CD4-positive, alpha-beta memory T cell (primary cell): ENCODE measurements around the gene ZNF516. TPM values are rescaled to one million over a fixed set of nuclear protein-coding genes. Genes with fewer than 3 reads are reported as not detected.
A peak's percentile ranks its signal among the peaks of the same experiment; 100 is the strongest.

Experiments used
- CTCF ChIA-PET: fragments of 350-600 bp; sonication (Branson Sonifier 250); formaldehyde crosslinking; loops from one replicate; lab custom pipeline; 2021; ENCODE audit warnings: inconsistent platforms; ENCODE audit not compliant: partially characterized antibody; lab: Charles Lee
- POLR2A ChIA-PET: fragments of 350-600 bp; sonication (Branson Sonifier 250); formaldehyde crosslinking; loops from one replicate; lab custom pipeline; 2021; ENCODE audit not compliant: partially characterized antibody; lab: Charles Lee
- DNase-seq, 5 donors: peaks; one replicate each; pipeline versions ENCODE4 v3.0.0 to v3.0.0-alpha.2; 2020 to 2022; ENCODE audit warnings: mixed read lengths in 1 of 5
- H3K27ac ChIP-seq: one replicate; pipeline ENCODE4 v1.7.0; 2013; ENCODE audit warnings: low read depth, low read length
- H3K27me3 ChIP-seq: 2 replicates; pipeline ENCODE4 v1.7.0; 2013; ENCODE audit warnings: mild to moderate bottlenecking, low read length, moderate library complexity; ENCODE audit not compliant: insufficient read depth
- H3K36me3 ChIP-seq: 2 replicates; pipeline ENCODE4 v1.7.0; 2013; ENCODE audit warnings: mild to moderate bottlenecking, low read length, moderate library complexity; ENCODE audit not compliant: insufficient read depth
- H3K4me1 ChIP-seq: 2 replicates; pipeline ENCODE4 v1.7.0; 2013; ENCODE audit warnings: mild to moderate bottlenecking, low read length, moderate library complexity; ENCODE audit not compliant: insufficient read depth
- H3K4me3 ChIP-seq, 2 donors: one replicate each; pipeline ENCODE4 v1.7.0; 2013; ENCODE audit warnings: low read length in 2 of 2, mild to moderate bottlenecking in 1 of 2
- H3K9me3 ChIP-seq, 2 donors: one replicate each; pipeline ENCODE4 v1.7.0; 2013; ENCODE audit warnings: low read length in 2 of 2, control low read depth in 1 of 2; ENCODE audit not compliant: control insufficient read depth in 1 of 2
- H3K27ac Mint-ChIP-seq, 7 donors: one replicate each; pipeline ENCODE4 v1.8.0; 2020 to 2021; ENCODE audit warnings: mixed read lengths in 7 of 7, mild to moderate bottlenecking in 6 of 7, inconsistent platforms in 3 of 7, moderate library complexity in 3 of 7
- H3K27me3 Mint-ChIP-seq, 2 donors: one replicate each; pipeline ENCODE4 v1.8.0; 2020 to 2021; ENCODE audit warnings: mixed read lengths in 2 of 2
- H3K36me3 Mint-ChIP-seq, 2 donors: one replicate each; pipeline ENCODE4 v1.8.0; 2020 to 2021; ENCODE audit warnings: mixed read lengths in 2 of 2, inconsistent platforms in 1 of 2, mild to moderate bottlenecking in 1 of 2
- H3K4me1 Mint-ChIP-seq, 4 donors: one replicate each; pipeline ENCODE4 v1.8.0; 2020 to 2021; ENCODE audit warnings: mixed read lengths in 4 of 4, mild to moderate bottlenecking in 1 of 4
- H3K4me3 Mint-ChIP-seq, 8 donors: one replicate each; pipeline ENCODE4 v1.8.0; 2020 to 2021; ENCODE audit warnings: mixed read lengths in 8 of 8, mild to moderate bottlenecking in 7 of 8, moderate library complexity in 6 of 8, inconsistent platforms in 3 of 8
- H3K9me3 Mint-ChIP-seq, 8 donors: one replicate each; pipeline ENCODE4 v1.8.0; 2020 to 2021; ENCODE audit warnings: mixed read lengths in 8 of 8, mild to moderate bottlenecking in 5 of 8, inconsistent platforms in 3 of 8, moderate library complexity in 1 of 8
- intact Hi-C: fragments of 100-400 bp; cut with micrococcal nuclease; formaldehyde crosslinking; loops from one replicate; pipeline ENCODE4 v1.15.1; 2023
- polyA plus RNA-seq, 2 donors: library from polyadenylated mRNA; unstranded; fragments of 300-500 nt; fragmentation: Illumina TruSeq; gene quantifications; one replicate each; pipeline ENCODE4 v1.2.3, GENCODE V29; 2021
- total RNA-seq, 2 experiments: library from RNA; stranded (reverse); gene quantifications; one replicate each; pipeline ENCODE4 v1.2.3, GENCODE V29; 2021

ZNF516 gene
- total and polyA plus RNA-seq, 4 experiments from 2014 or later, result 0.25 to 9.9 (median 4.9) TPM

- ChIA-PET POLR2A (no interaction called here), CTCF (interaction anchor here (6.0 kb wide), 1 partner anchor 12 kb away, joined by 31 read pairs; no protein-coding TSS in a partner anchor)
- Histone ChIP-seq H3K9me3 (no peaks in the 10 kb centered on the region), H3K27ac (no peak overlapping the region), H3K27me3 (no peaks in the 10 kb centered on the region), H3K36me3 (no peaks in the 10 kb centered on the region), H3K4me1 (peaks cover 18% of the 10 kb centered on the region), H3K4me3 (no peak overlapping the region)
- no peak for DNase-seq
- Mint-ChIP-seq H3K36me3 (no peaks in the 10 kb centered on the region), H3K4me1 (peaks cover 13 to 29% (median 22%) of the 10 kb centered on the region in 4 donors), H3K9me3 (no peaks in the 10 kb centered on the region), H3K4me3 (peak overlapping the region in 7 of 8 donors; percentile 57 to 84 (median 67)), H3K27me3 (no peaks in the 10 kb centered on the region), H3K27ac (no peak overlapping the region)
- intact Hi-C loops, result no loop called here
Observed at GRCh38 chr18:76386886-76387285, 108.2 kb downstream of the ZNF516 start.

DNA sequence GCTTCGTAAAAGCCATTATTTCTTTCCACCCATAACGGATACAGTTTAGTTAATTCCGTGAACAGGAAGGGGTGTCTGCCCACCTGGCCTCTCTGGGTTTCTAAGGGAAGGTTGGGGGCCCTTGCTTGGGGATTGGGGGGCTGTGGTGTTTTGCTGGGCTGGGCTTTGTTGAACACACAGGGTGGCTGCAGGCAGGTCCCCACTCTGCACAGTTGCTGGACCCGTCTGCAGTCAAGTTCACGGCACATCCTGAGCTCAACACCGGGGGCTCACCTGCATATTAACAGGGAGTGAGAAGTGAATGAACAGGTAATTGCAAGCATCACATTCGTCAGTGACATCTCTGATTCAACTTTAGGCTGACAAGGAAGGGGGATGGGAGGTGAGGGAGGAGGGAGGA lies 109.0 kb downstream of the ZNF516 start:
- Histone ChIP-seq H3K27ac (no peak overlapping the region), H3K4me3 (no peak overlapping the region), H3K9me3 (no peaks in the 10 kb centered on the region), H3K4me1 (peaks cover 18% of the 10 kb centered on the region), H3K36me3 (no peaks in the 10 kb centered on the region), H3K27me3 (no peaks in the 10 kb centered on the region)
- Mint-ChIP-seq H3K27me3 (no peaks in the 10 kb centered on the region), H3K36me3 (no peaks in the 10 kb centered on the region), H3K9me3 (no peaks in the 10 kb centered on the region), H3K27ac (no peak overlapping the region), H3K4me1 (peaks cover 13 to 29% (median 22%) of the 10 kb centered on the region in 4 donors), H3K4me3 (peak overlapping the region in 3 of 8 donors; percentile 57 to 84 (median 69))
- no peak for DNase-seq
- ChIA-PET POLR2A (no interaction called here), CTCF (interaction anchor here (6.0 kb wide), 1 partner anchor 13 kb away, joined by 31 read pairs; no protein-coding TSS in a partner anchor)
- intact Hi-C loops, result no loop called here

GRCh38 chr18:76385681-76385975 lies 109.4 kb downstream of the ZNF516 start:
- Histone ChIP-seq H3K27me3 (no peaks in the 10 kb centered on the region), H3K36me3 (no peaks in the 10 kb centered on the region), H3K27ac (no peak overlapping the region), H3K4me1 (peaks cover 18% of the 10 kb centered on the region), H3K9me3 (no peaks in the 10 kb centered on the region), H3K4me3 (no peak overlapping the region)
- Mint-ChIP-seq H3K9me3 (no peaks in the 10 kb centered on the region), H3K4me3 (no peak overlapping the region), H3K27ac (no peak overlapping the region), H3K36me3 (no peaks in the 10 kb centered on the region), H3K4me1 (peaks cover 15 to 25% (median 20%) of the 10 kb centered on the region in 4 donors), H3K27me3 (no peaks in the 10 kb centered on the region)
- POLR2A ChIA-PET, result no interaction called here
- no peak for DNase-seq
- CTCF ChIA-PET, result interaction anchor here (6.0 kb wide), 1 partner anchor 13 kb away, joined by 31 read pairs; no protein-coding TSS in a partner anchor
- intact Hi-C loops, result no loop called here

DNA sequence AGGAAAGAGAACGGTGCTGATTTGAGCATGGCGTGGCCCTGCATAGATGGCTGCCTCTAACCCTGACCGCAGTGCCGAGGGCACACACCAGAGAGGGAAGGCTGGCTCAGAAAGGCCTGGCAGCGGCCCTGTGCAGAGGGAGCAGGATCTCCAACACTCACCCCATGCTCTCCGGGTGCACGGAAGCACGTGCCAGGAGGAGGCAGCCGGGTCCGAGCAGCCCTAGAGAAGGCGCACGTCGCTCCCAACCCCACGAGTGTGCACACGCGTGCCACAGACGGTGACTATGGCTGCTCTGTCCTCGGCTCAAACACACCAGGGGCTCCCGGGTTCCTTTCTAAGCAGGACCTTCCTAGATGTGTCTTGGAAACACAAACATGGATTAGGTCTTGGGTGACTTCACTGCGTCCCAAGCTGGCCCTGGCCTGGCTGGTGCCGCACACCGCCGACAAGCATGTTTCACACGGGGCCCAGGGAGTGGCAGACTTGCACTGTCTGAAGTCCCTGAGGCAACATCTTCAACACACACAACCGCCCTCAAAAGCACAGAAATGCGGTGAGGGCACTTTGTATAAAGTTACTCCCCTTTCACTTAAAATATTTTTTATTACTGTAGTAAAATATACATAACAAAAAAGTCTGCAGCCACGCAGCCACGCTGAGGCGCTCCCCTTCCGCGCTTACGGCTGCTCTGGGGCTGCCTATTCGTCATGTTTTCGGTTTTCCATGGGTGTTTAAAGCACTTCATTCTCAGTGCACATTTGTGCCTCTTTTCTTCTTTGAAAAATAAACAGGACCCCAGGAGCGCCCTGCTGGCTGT lies 110.0 kb downstream of the ZNF516 start:
- ChIA-PET CTCF (interaction anchor here (6.0 kb wide), 1 partner anchor 14 kb away, joined by 31 read pairs; no protein-coding TSS in a partner anchor), POLR2A (no interaction called here)
- no peaks in the 10 kb centered on the region for H3K9me3 ChIP-seq
- H3K27ac ChIP-seq, result no peak overlapping the region
- no peak overlapping the region for H3K4me3 Mint-ChIP-seq
- no peaks in the 10 kb centered on the region for H3K9me3 Mint-ChIP-seq
- H3K4me3 ChIP-seq, result no peak overlapping the region
- DNase-seq, result no peak
- intact Hi-C loops, result no loop called here
- no peak overlapping the region for H3K27ac Mint-ChIP-seq
- H3K27me3 ChIP-seq, result no peaks in the 10 kb centered on the region
- H3K36me3 ChIP-seq, result no peaks in the 10 kb centered on the region
- no peaks in the 10 kb centered on the region for H3K36me3 Mint-ChIP-seq
- peaks cover 18% of the 10 kb centered on the region for H3K4me1 ChIP-seq
- H3K27me3 Mint-ChIP-seq, result no peaks in the 10 kb centered on the region
- peaks cover 15 to 25% (median 20%) of the 10 kb centered on the region in 4 donors for H3K4me1 Mint-ChIP-seq

- Histone ChIP-seq H3K27me3 (no peaks in the 10 kb centered on the region), H3K4me1 (peaks cover 18% of the 10 kb centered on the region), H3K27ac (no peak overlapping the region), H3K4me3 (no peak overlapping the region), H3K36me3 (no peaks in the 10 kb centered on the region), H3K9me3 (no peaks in the 10 kb centered on the region)
- Mint-ChIP-seq H3K4me1 (peaks cover 15 to 25% (median 20%) of the 10 kb centered on the region in 4 donors), H3K36me3 (no peaks in the 10 kb centered on the region), H3K4me3 (no peak overlapping the region), H3K27me3 (no peaks in the 10 kb centered on the region), H3K9me3 (no peaks in the 10 kb centered on the region), H3K27ac (peak overlapping the region in 1 of 7 donors; percentile 41)
- ChIA-PET POLR2A (no interaction called here), CTCF (no interaction called here)
- intact Hi-C loops, result no loop called here
- DNase-seq, result no peak
Observed at GRCh38 chr18:76384114-76384790, 110.8 kb downstream of the ZNF516 start.

DNA sequence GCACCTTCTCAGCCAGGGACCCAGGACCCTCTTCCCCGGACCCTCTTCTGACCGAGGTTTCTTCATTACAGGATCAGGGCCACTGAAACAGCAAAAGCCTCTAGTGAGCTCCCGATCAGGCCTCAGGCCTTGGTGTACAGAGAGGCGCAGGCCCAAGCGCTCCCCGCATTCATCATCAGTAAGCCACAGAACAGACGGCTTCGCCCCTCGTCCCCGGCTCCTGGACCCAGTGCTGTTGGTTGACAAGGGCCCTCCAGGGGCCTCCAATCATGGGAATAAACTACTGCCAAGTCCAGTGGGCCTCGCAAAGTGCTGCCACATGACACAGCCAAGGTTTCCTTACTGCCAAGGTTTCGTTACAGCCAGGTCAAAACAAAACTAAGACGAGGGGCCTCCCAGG lies 111.4 kb downstream of the ZNF516 start:
- Mint-ChIP-seq H3K27me3 (no peaks in the 10 kb centered on the region), H3K36me3 (no peaks in the 10 kb centered on the region), H3K9me3 (no peaks in the 10 kb centered on the region), H3K27ac (peak overlapping the region in 1 of 7 donors; percentile 41), H3K4me3 (no peak overlapping the region), H3K4me1 (peaks cover 15 to 25% (median 20%) of the 10 kb centered on the region in 4 donors)
- peaks cover 18% of the 10 kb centered on the region for H3K4me1 ChIP-seq
- H3K36me3 ChIP-seq, result no peaks in the 10 kb centered on the region
- H3K27me3 ChIP-seq, result no peaks in the 10 kb centered on the region
- DNase-seq, result no peak
- intact Hi-C loops, result no loop called here
- ChIA-PET POLR2A (no interaction called here), CTCF (no interaction called here)
- no peak overlapping the region for H3K27ac ChIP-seq
- no peak overlapping the region for H3K4me3 ChIP-seq
- no peaks in the 10 kb centered on the region for H3K9me3 ChIP-seq

GRCh38 chr18:76382275-76382674 lies 112.8 kb downstream of the ZNF516 start:
- Histone ChIP-seq H3K4me3 (no peak overlapping the region), H3K36me3 (no peaks in the 10 kb centered on the region), H3K9me3 (no peaks in the 10 kb centered on the region), H3K27me3 (no peaks in the 10 kb centered on the region), H3K27ac (no peak overlapping the region), H3K4me1 (peaks cover 18% of the 10 kb centered on the region)
- intact Hi-C loops, result no loop called here
- H3K27ac Mint-ChIP-seq, result peak overlapping the region in 1 of 7 donors; percentile 29
- H3K36me3 Mint-ChIP-seq, result no peaks in the 10 kb centered on the region
- DNase-seq, result no peak
- H3K9me3 Mint-ChIP-seq, result no peaks in the 10 kb centered on the region
- no peak overlapping the region for H3K4me3 Mint-ChIP-seq
- POLR2A ChIA-PET, result no interaction called here
- CTCF ChIA-PET, result no interaction called here
- H3K27me3 Mint-ChIP-seq, result no peaks in the 10 kb centered on the region
- H3K4me1 Mint-ChIP-seq, result peaks cover 11 to 18% (median 15%) of the 10 kb centered on the region in 4 donors
